CD4-positive, alpha-beta memory T cell (primary cell): ENCODE data around the gene PSMD13. TPM values are rescaled to one million over a fixed set of nuclear protein-coding genes. Genes with fewer than 3 reads are reported as not detected.
A peak's percentile ranks its signal among the peaks of the same experiment; 100 is the strongest.
"Not testable (repeated sequence)": the region's sequence is repeated elsewhere in the genome, so short reads cannot be mapped to it uniquely, and the experiment has no call there.

Experiments
- CTCF ChIA-PET: fragments of 350-600 bp; sonication (Branson Sonifier 250); formaldehyde crosslinking; loops from one replicate; lab custom pipeline; 2021; ENCODE audit warnings: inconsistent platforms; ENCODE audit not compliant: partially characterized antibody; lab: Charles Lee
- POLR2A ChIA-PET: fragments of 350-600 bp; sonication (Branson Sonifier 250); formaldehyde crosslinking; loops from one replicate; lab custom pipeline; 2021; ENCODE audit not compliant: partially characterized antibody; lab: Charles Lee
- DNase-seq, 5 donors: peaks; one replicate each; pipeline versions ENCODE4 v3.0.0 to v3.0.0-alpha.2; 2020 to 2022; ENCODE audit warnings: mixed read lengths in 1 of 5
- H3K27ac ChIP-seq: one replicate; pipeline ENCODE4 v1.7.0; 2013; ENCODE audit warnings: low read depth, low read length
- H3K27me3 ChIP-seq: 2 replicates; pipeline ENCODE4 v1.7.0; 2013; ENCODE audit warnings: mild to moderate bottlenecking, low read length, moderate library complexity; ENCODE audit not compliant: insufficient read depth
- H3K36me3 ChIP-seq: 2 replicates; pipeline ENCODE4 v1.7.0; 2013; ENCODE audit warnings: mild to moderate bottlenecking, low read length, moderate library complexity; ENCODE audit not compliant: insufficient read depth
- H3K4me1 ChIP-seq: 2 replicates; pipeline ENCODE4 v1.7.0; 2013; ENCODE audit warnings: mild to moderate bottlenecking, low read length, moderate library complexity; ENCODE audit not compliant: insufficient read depth
- H3K4me3 ChIP-seq, 2 donors: one replicate each; pipeline ENCODE4 v1.7.0; 2013; ENCODE audit warnings: low read length in 2 of 2, mild to moderate bottlenecking in 1 of 2
- H3K9me3 ChIP-seq, 2 donors: one replicate each; pipeline ENCODE4 v1.7.0; 2013; ENCODE audit warnings: low read length in 2 of 2, control low read depth in 1 of 2; ENCODE audit not compliant: control insufficient read depth in 1 of 2
- H3K27ac Mint-ChIP-seq, 7 donors: one replicate each; pipeline ENCODE4 v1.8.0; 2020 to 2021; ENCODE audit warnings: mixed read lengths in 7 of 7, mild to moderate bottlenecking in 6 of 7, inconsistent platforms in 3 of 7, moderate library complexity in 3 of 7
- H3K27me3 Mint-ChIP-seq, 2 donors: one replicate each; pipeline ENCODE4 v1.8.0; 2020 to 2021; ENCODE audit warnings: mixed read lengths in 2 of 2
- H3K36me3 Mint-ChIP-seq, 2 donors: one replicate each; pipeline ENCODE4 v1.8.0; 2020 to 2021; ENCODE audit warnings: mixed read lengths in 2 of 2, inconsistent platforms in 1 of 2, mild to moderate bottlenecking in 1 of 2
- H3K4me1 Mint-ChIP-seq, 4 donors: one replicate each; pipeline ENCODE4 v1.8.0; 2020 to 2021; ENCODE audit warnings: mixed read lengths in 4 of 4, mild to moderate bottlenecking in 1 of 4
- H3K4me3 Mint-ChIP-seq, 8 donors: one replicate each; pipeline ENCODE4 v1.8.0; 2020 to 2021; ENCODE audit warnings: mixed read lengths in 8 of 8, mild to moderate bottlenecking in 7 of 8, moderate library complexity in 6 of 8, inconsistent platforms in 3 of 8
- H3K9me3 Mint-ChIP-seq, 8 donors: one replicate each; pipeline ENCODE4 v1.8.0; 2020 to 2021; ENCODE audit warnings: mixed read lengths in 8 of 8, mild to moderate bottlenecking in 5 of 8, inconsistent platforms in 3 of 8, moderate library complexity in 1 of 8
- intact Hi-C: fragments of 100-400 bp; cut with micrococcal nuclease; formaldehyde crosslinking; loops from one replicate; pipeline ENCODE4 v1.15.1; 2023
- polyA plus RNA-seq, 2 donors: library from polyadenylated mRNA; unstranded; fragments of 300-500 nt; fragmentation: Illumina TruSeq; gene quantifications; one replicate each; pipeline ENCODE4 v1.2.3, GENCODE V29; 2021
- total RNA-seq, 2 experiments: library from RNA; stranded (reverse); gene quantifications; one replicate each; pipeline ENCODE4 v1.2.3, GENCODE V29; 2021

Gene PSMD13
- total and polyA plus RNA-seq, 4 experiments from 2014 or later: 99.9 to 247 (median 143) TPM

GRCh38 chr11:259413-259812 is 22.6 kb downstream of the PSMD13 start:
- Histone ChIP-seq H3K4me3 (no peak overlapping the region), H3K27me3 (no peaks in the 10 kb centered on the region), H3K4me1 (no peaks in the 10 kb centered on the region), H3K36me3 (no peaks in the 10 kb centered on the region), H3K9me3 (no peaks in the 10 kb centered on the region), H3K27ac (no peak overlapping the region)
- H3K4me1 Mint-ChIP-seq: no peaks in the 10 kb centered on the region
- intact Hi-C loops: no loop called here
- CTCF ChIA-PET: interaction anchor here (3.0 kb wide), 1 partner anchor 9 kb away, joined by 19 read pairs; no protein-coding TSS in a partner anchor
- H3K27ac Mint-ChIP-seq: no peak overlapping the region
- H3K27me3 Mint-ChIP-seq: peaks cover 0 to 2% of the 10 kb centered on the region in 2 donors
- no peaks in the 10 kb centered on the region for H3K36me3 Mint-ChIP-seq
- H3K4me3 Mint-ChIP-seq: no peak overlapping the region
- no peak for DNase-seq
- H3K9me3 Mint-ChIP-seq: peaks cover 0 to 2% (median 0%) of the 10 kb centered on the region in 8 donors
- POLR2A ChIA-PET: interaction anchor here (1.3 to 1.4 kb wide), 2 partner anchors 9 to 19 kb away, joined by 3 read pairs; no protein-coding TSS in a partner anchor

DNA sequence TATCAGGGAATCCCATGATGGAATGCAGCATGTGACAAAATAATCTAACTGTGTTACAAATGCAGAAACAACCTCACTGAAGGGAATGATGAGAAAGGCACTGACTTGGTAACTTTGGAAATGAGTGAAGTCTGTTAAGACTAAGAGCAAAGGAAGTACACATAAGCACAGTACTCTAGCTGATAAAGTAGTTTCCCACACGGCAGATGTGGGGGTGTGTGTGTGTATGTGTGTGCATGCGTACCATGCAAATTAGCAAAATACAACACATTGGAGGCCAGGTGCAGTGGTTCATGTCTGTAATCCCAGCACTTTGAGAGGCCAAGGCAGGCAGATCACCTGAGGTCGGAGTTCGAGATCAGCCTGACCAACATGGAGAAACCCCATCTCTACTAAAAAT is 24.8 kb downstream of the PSMD13 start:
- Mint-ChIP-seq H3K36me3 (no peaks in the 10 kb centered on the region), H3K9me3 (peaks cover 0 to 4% (median 0%) of the 10 kb centered on the region in 8 donors)
- intact Hi-C loops: no loop called here

GRCh38 chr11:266676-267439 is 30.1 kb downstream of the PSMD13 start:
- no peak overlapping the region for H3K4me3 ChIP-seq
- CTCF ChIA-PET: interaction anchor here (0.9 to 4.6 kb wide), 8 partner anchors 14 to 182 kb away, joined by 3 to 50 read pairs (median 16); no protein-coding TSS in a partner anchor

More for the DNA sequence above, 24.8 kb downstream of the PSMD13 start:
- H3K4me1 ChIP-seq: no peaks in the 10 kb centered on the region
- no peaks in the 10 kb centered on the region for H3K27me3 ChIP-seq
- peak overlapping the region in 1 of 7 donors; percentile 41 for H3K27ac Mint-ChIP-seq
- ChIA-PET POLR2A (interaction anchor here (0.8 kb wide), 1 partner anchor 25 kb away, joined by 3 read pairs; the partner anchor contains the start of gene PSMD13), CTCF (interaction anchor here (1.3 to 3.0 kb wide), 2 partner anchors 11 to 103 kb away, joined by 3 to 19 read pairs; no protein-coding TSS in a partner anchor)
- H3K4me3 ChIP-seq: no peak overlapping the region
- no peak overlapping the region for H3K4me3 Mint-ChIP-seq
- peaks cover 0 to 2% of the 10 kb centered on the region in 2 donors for H3K27me3 Mint-ChIP-seq
- no peak for DNase-seq
- H3K27ac ChIP-seq: no peak overlapping the region
- H3K9me3 ChIP-seq: no peaks in the 10 kb centered on the region
- H3K36me3 ChIP-seq: no peaks in the 10 kb centered on the region
- H3K4me1 Mint-ChIP-seq: peaks cover 0 to 2% (median 2%) of the 10 kb centered on the region in 4 donors

GRCh38 chr11:267491-267994 is 30.8 kb downstream of the PSMD13 start:
- peaks cover 0 to 1% of the 10 kb centered on the region in 2 donors for H3K36me3 Mint-ChIP-seq
- CTCF ChIA-PET: interaction anchor here (1.0 to 4.6 kb wide), 12 partner anchors 10 to 181 kb away, joined by 3 to 50 read pairs (median 7); partner anchors contain the start of gene NLRP6

More at GRCh38 chr11:266676-267439, 30.1 kb downstream of the PSMD13 start:
- Histone ChIP-seq H3K27ac (peak overlapping the region; percentile 21), H3K27me3 (no peaks in the 10 kb centered on the region), H3K4me1 (peaks cover 25% of the 10 kb centered on the region), H3K36me3 (no peaks in the 10 kb centered on the region), H3K9me3 (no peaks in the 10 kb centered on the region)
- Mint-ChIP-seq H3K36me3 (peaks cover 0 to 1% of the 10 kb centered on the region in 2 donors), H3K9me3 (peaks cover 0 to 4% (median 0%) of the 10 kb centered on the region in 8 donors), H3K27ac (peak overlapping the region; percentile 91 to 97 (median 93)), H3K27me3 (no peaks in the 10 kb centered on the region), H3K4me3 (peak overlapping the region; percentile 65 to 89 (median 75)), H3K4me1 (peaks cover 20 to 34% (median 27%) of the 10 kb centered on the region in 4 donors)
- POLR2A ChIA-PET: interaction anchor here (0.7 to 12.0 kb wide), 21 partner anchors 9 to 269 kb away, joined by 3 to 549 read pairs (median 7); partner anchors contain the start of genes BET1L, IFITM1, NLRP6 and PGGHG
- intact Hi-C loops: loop anchor here (1.0 to 5.0 kb wide), 4 partner anchors 40 to 430 kb away; partner anchors contain the start of genes BET1L, DEAF1, IFITM2 and RIC8A
- peak in 4 of 5 donors; percentile 38 to 72 (median 48) for DNase-seq

GRCh38 chr11:268716-269145 is 32.0 kb downstream of the PSMD13 start:
- not testable (repeated sequence) for H3K36me3 Mint-ChIP-seq, H3K27me3 ChIP-seq, H3K27me3 Mint-ChIP-seq, H3K9me3 Mint-ChIP-seq, H3K9me3 ChIP-seq, H3K36me3 ChIP-seq
- CTCF ChIA-PET: interaction anchor here (0.5 to 4.6 kb wide), 12 partner anchors 9 to 447 kb away, joined by 3 to 50 read pairs (median 7); partner anchors contain the start of gene NLRP6
- POLR2A ChIA-PET: interaction anchor here (0.7 to 12.0 kb wide), 28 partner anchors 9 to 550 kb away, joined by 3 to 549 read pairs (median 6); partner anchors contain the start of genes BET1L, IFITM1, IFITM2 and NLRP6
- H3K4me1 Mint-ChIP-seq: peaks cover 20 to 34% (median 27%) of the 10 kb centered on the region in 4 donors
- peak overlapping the region; percentile 91 to 99 (median 96) for H3K27ac Mint-ChIP-seq
- DNase-seq: peak; percentile 69 to 82 (median 77)
- peak overlapping the region; percentile 81 to 95 (median 87) for H3K4me3 Mint-ChIP-seq
- Histone ChIP-seq H3K27ac (peak overlapping the region; percentile 72), H3K4me1 (peaks cover 25% of the 10 kb centered on the region), H3K4me3 (peak overlapping the region; percentile 6 to 62)
- intact Hi-C loops: loop anchor here (1.0 to 5.0 kb wide), 7 partner anchors 11 to 429 kb away; partner anchors contain the start of genes DEAF1, IFITM2, PSMD13 and SIRT3

More at GRCh38 chr11:267491-267994, 30.8 kb downstream of the PSMD13 start:
- peaks cover 25% of the 10 kb centered on the region for H3K4me1 ChIP-seq
- peak overlapping the region; percentile 72 for H3K27ac ChIP-seq
- no peaks in the 10 kb centered on the region for H3K27me3 Mint-ChIP-seq
- intact Hi-C loops: loop anchor here (1.0 to 5.0 kb wide), 4 partner anchors 40 to 430 kb away; partner anchors contain the start of genes BET1L, DEAF1, IFITM2 and RIC8A
- peak; percentile 63 to 81 (median 67) for DNase-seq
- peaks cover 0 to 4% (median 0%) of the 10 kb centered on the region in 8 donors for H3K9me3 Mint-ChIP-seq
- peak overlapping the region; percentile 91 to 99 (median 96) for H3K27ac Mint-ChIP-seq
- peaks cover 20 to 34% (median 27%) of the 10 kb centered on the region in 4 donors for H3K4me1 Mint-ChIP-seq
- POLR2A ChIA-PET: interaction anchor here (0.5 to 12.0 kb wide), 37 partner anchors 8 to 551 kb away, joined by 3 to 549 read pairs (median 6); partner anchors contain the start of genes BET1L, IFITM1, IFITM2 and NLRP6
- peak overlapping the region; percentile 81 to 95 (median 87) for H3K4me3 Mint-ChIP-seq
- no peaks in the 10 kb centered on the region for H3K9me3 ChIP-seq
- no peaks in the 10 kb centered on the region for H3K27me3 ChIP-seq
- H3K4me3 ChIP-seq: peak overlapping the region; percentile 6 to 62
- H3K36me3 ChIP-seq: no peaks in the 10 kb centered on the region

DNA sequence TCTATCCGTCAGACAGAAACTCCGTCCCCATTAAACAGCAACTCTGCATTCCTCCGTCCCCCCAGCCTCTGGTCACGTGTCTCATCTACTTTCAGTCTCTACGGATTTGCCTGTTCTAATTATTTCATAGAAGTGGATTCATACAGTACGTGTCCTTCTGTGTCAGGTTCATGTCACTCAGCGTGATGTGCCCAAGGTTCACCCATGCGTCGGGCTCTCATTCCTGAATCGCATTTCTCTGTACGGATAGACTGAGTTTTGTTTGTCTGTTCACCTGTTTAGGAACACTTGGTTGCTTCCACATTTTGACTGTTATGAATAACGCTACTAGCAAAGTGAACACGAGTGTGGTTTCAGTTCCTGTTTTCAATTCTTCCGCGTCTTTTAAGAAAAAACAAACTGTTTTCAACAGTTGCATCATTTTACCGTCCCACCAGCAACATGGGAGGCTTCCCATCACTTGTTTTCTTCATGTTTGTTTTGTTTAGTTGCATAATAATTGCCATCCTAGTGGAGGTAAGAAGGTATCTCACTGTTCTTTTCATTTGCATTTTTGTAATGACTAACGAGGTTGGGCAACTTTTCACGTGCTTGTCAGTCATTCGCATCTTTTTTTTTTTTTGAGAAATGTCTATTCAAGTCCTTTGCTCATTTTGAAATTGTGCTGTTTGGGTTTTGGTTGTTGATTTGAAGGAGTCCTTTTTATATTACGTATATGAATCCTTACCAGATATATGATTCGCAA is 32.5 kb downstream of the PSMD13 start:
- peak; percentile 82 to 91 (median 89) for DNase-seq
- CTCF ChIA-PET: interaction anchor here (1.5 to 4.6 kb wide), 7 partner anchors 8 to 179 kb away, joined by 4 to 50 read pairs (median 17); partner anchors contain the start of gene NLRP6
- intact Hi-C loops: loop anchor here (1.0 to 5.0 kb wide), 7 partner anchors 10 to 428 kb away; partner anchors contain the start of genes DEAF1, IFITM2, PSMD13 and SIRT3

More for the DNA sequence above, 32.5 kb downstream of the PSMD13 start:
- peaks cover 0 to 4% (median 0%) of the 10 kb centered on the region in 8 donors for H3K9me3 Mint-ChIP-seq
- POLR2A ChIA-PET: interaction anchor here (0.7 to 12.0 kb wide), 18 partner anchors 10 to 180 kb away, joined by 3 to 549 read pairs (median 13); partner anchors contain the start of genes BET1L, IFITM1, IFITM2 and NLRP6
- peak overlapping the region; percentile 6 to 62 for H3K4me3 ChIP-seq
- peaks cover 0 to 1% of the 10 kb centered on the region in 2 donors for H3K36me3 Mint-ChIP-seq
- peak overlapping the region; percentile 91 to 99 (median 96) for H3K27ac Mint-ChIP-seq
- peak overlapping the region; percentile 72 for H3K27ac ChIP-seq
- peaks cover 25% of the 10 kb centered on the region for H3K4me1 ChIP-seq
- H3K36me3 ChIP-seq: no peaks in the 10 kb centered on the region
- H3K4me1 Mint-ChIP-seq: peaks cover 20 to 34% (median 28%) of the 10 kb centered on the region in 4 donors
- H3K9me3 ChIP-seq: no peaks in the 10 kb centered on the region
- H3K4me3 Mint-ChIP-seq: peak overlapping the region; percentile 81 to 95 (median 87)
- no peaks in the 10 kb centered on the region for H3K27me3 ChIP-seq
- no peaks in the 10 kb centered on the region for H3K27me3 Mint-ChIP-seq
